ENCODE data around the gene APOD. TPM values are rescaled to one million over a fixed set of nuclear protein-coding genes. Genes with fewer than 3 reads are reported as not detected.
"Not testable (repeated sequence)": the region's sequence is repeated elsewhere in the genome, so short reads cannot be mapped to it uniquely, and the experiment has no call there.

The APOD gene
- total and polyA plus RNA-seq, 4 donors: 4.7 to 85.8 (median 21.3) TPM

DNA sequence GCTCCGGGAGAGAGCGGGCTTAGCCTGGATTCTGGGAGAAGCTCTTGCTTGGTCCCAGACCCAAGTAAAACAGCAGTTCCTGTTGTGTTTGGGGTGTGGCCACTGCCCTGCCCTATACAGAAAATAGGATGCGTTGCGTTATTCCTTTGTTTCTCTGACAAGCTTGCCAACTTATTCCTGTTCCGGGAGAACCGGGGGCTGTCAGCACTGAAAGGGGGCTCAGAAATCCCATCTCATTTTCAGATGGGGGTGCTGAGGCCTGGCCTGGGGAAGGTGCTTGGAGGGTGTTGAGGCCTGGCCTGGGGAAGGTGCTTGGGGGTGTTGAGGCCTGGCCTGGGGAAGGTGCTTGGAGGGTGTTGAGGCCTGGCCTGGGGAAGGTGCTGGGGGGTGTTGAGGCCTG is 38.3 kb upstream of the APOD start:
- ATAC-seq (ENCODE audit: insufficient read depth, low FRiP score); H3K27me3 ChIP-seq (ENCODE audit: control insufficient read depth in 3 of 3, insufficient read depth in 3 of 3, low read length in 2 of 3); H3K9ac ChIP-seq (ENCODE audit: insufficient read depth in 1 of 2, low read length in 2 of 2); H3K4me3 ChIP-seq; DNase-seq; H3K27ac ChIP-seq (ENCODE audit: low read depth in 1 of 2, low read length in 1 of 2); H3K9me3 ChIP-seq (ENCODE audit: control insufficient read depth in 4 of 4, insufficient read depth in 3 of 4, low read length in 3 of 4); H3K36me3 ChIP-seq (ENCODE audit: control insufficient read depth in 4 of 4, insufficient read depth in 4 of 4, low read length in 4 of 4); H3K4me1 ChIP-seq (ENCODE audit: control insufficient read depth in 5 of 5, insufficient read depth in 5 of 5, low read length in 5 of 5): not testable (repeated sequence)
- 80 to 95% methylated on average over 4 to 5 of the region's 6 CpGs for WGBS, 2 donors

DNA sequence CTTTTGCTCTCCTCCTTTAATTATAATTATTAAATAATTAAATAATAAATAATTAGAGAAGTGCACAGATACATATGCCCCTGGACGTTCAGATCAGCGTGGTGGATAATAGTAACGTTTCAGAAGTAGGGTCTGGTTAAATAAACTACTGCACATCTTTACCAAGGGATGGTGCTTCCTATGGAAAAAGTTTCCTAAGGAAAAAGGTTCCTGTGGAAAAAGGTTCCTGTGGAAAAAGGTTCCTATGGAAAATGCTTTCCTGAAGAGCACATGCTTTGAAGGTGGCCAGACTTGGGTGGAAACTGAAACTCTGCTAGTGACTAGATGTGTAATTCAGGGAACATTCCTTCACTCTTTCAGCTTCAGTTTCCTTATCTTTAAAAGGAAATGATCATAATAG is 37.4 kb upstream of the APOD start:
- not testable (repeated sequence) for H3K27me3 ChIP-seq (ENCODE audit: control insufficient read depth in 3 of 3, insufficient read depth in 3 of 3, low read length in 2 of 3); H3K4me1 ChIP-seq (ENCODE audit: control insufficient read depth in 5 of 5, insufficient read depth in 5 of 5, low read length in 5 of 5); H3K9ac ChIP-seq (ENCODE audit: insufficient read depth in 1 of 2, low read length in 2 of 2); ATAC-seq (ENCODE audit: insufficient read depth, low FRiP score); H3K36me3 ChIP-seq (ENCODE audit: control insufficient read depth in 4 of 4, insufficient read depth in 4 of 4, low read length in 4 of 4); DNase-seq; H3K27ac ChIP-seq (ENCODE audit: low read depth in 1 of 2, low read length in 1 of 2); H3K4me3 ChIP-seq; H3K9me3 ChIP-seq (ENCODE audit: control insufficient read depth in 4 of 4, insufficient read depth in 3 of 4, low read length in 3 of 4)
- 85 to 92% methylated on average over 3 of the region's 3 CpGs for WGBS, 2 donors

DNA sequence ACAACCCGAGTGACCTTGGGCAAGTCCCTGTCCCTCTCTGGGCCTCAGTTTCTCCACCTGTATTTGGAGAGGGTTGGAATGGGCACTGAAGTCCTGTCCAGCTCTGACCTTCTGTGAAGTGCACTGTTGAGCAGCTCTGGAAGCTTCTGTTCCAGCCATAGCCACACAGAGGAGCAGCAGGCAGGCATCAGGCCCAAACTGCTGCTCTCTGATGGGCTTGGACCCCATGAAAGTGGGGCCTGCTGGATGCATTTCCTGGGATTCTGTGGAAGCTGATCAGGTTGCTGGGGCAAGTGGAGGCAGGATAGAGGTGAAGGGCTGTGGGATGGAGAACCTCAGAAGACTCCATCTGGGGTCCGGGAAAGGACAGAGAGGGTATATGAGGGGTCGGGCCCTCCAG is 36.7 kb upstream of the APOD start:
- H3K9ac ChIP-seq (ENCODE audit: insufficient read depth in 1 of 2, low read length in 2 of 2); H3K27me3 ChIP-seq (ENCODE audit: control insufficient read depth in 3 of 3, insufficient read depth in 3 of 3, low read length in 2 of 3); H3K27ac ChIP-seq (ENCODE audit: low read depth in 1 of 2, low read length in 1 of 2); DNase-seq; H3K4me1 ChIP-seq (ENCODE audit: control insufficient read depth in 5 of 5, insufficient read depth in 5 of 5, low read length in 5 of 5); H3K4me3 ChIP-seq; H3K36me3 ChIP-seq (ENCODE audit: control insufficient read depth in 4 of 4, insufficient read depth in 4 of 4, low read length in 4 of 4); H3K9me3 ChIP-seq (ENCODE audit: control insufficient read depth in 4 of 4, insufficient read depth in 3 of 4, low read length in 3 of 4); ATAC-seq (ENCODE audit: insufficient read depth, low FRiP score): not testable (repeated sequence)
- WGBS, 2 donors: 93 to 100% methylated on average over 1 to 3 of the region's 3 CpGs

DNA sequence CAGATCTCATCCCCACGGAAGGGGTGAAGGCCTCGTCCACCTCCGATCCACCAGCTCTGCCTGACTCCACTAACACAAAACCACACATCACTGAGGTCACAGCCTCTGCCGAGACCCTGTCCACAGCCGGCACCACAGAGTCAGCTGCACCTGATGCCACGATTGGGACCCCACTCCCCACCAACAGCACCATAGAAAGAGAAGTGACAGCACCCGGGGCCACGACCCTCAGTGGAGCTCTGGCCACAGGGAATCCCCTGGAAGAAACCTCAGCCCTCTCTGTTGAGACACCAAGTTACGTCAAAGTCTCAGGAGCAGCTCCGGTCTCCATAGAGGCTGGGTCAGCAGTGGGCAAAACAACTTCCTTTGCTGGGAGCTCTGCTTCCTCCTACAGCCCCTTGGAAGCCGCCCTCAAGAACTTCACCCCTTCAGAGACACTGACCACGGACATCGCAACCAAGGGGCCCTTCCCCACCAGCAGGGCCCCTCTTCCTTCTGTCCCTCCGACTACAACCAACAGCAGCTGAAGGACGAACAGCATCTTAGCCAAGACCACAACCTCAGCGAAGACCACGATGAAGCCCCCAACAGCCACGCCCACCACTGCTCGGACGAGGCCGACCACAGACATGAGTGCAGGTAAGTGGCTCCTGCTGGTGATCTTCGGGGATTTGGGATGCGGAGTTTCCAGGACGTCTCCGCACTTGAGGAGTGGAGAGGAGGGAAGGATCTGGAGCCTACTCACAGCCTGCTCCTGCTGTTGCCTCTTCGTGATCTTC is 36.0 kb upstream of the APOD start:
- not testable (repeated sequence) for H3K9ac ChIP-seq (ENCODE audit: insufficient read depth in 1 of 2, low read length in 2 of 2); ATAC-seq (ENCODE audit: insufficient read depth, low FRiP score); H3K4me1 ChIP-seq (ENCODE audit: control insufficient read depth in 5 of 5, insufficient read depth in 5 of 5, low read length in 5 of 5); H3K36me3 ChIP-seq (ENCODE audit: control insufficient read depth in 4 of 4, insufficient read depth in 4 of 4, low read length in 4 of 4); H3K9me3 ChIP-seq (ENCODE audit: control insufficient read depth in 4 of 4, insufficient read depth in 3 of 4, low read length in 3 of 4); H3K27me3 ChIP-seq (ENCODE audit: control insufficient read depth in 3 of 3, insufficient read depth in 3 of 3, low read length in 2 of 3); DNase-seq; H3K4me3 ChIP-seq; H3K27ac ChIP-seq (ENCODE audit: low read depth in 1 of 2, low read length in 1 of 2)
- WGBS, 2 donors: 70 to 77% methylated on average over 24 to 26 of the region's 26 CpGs

DNA sequence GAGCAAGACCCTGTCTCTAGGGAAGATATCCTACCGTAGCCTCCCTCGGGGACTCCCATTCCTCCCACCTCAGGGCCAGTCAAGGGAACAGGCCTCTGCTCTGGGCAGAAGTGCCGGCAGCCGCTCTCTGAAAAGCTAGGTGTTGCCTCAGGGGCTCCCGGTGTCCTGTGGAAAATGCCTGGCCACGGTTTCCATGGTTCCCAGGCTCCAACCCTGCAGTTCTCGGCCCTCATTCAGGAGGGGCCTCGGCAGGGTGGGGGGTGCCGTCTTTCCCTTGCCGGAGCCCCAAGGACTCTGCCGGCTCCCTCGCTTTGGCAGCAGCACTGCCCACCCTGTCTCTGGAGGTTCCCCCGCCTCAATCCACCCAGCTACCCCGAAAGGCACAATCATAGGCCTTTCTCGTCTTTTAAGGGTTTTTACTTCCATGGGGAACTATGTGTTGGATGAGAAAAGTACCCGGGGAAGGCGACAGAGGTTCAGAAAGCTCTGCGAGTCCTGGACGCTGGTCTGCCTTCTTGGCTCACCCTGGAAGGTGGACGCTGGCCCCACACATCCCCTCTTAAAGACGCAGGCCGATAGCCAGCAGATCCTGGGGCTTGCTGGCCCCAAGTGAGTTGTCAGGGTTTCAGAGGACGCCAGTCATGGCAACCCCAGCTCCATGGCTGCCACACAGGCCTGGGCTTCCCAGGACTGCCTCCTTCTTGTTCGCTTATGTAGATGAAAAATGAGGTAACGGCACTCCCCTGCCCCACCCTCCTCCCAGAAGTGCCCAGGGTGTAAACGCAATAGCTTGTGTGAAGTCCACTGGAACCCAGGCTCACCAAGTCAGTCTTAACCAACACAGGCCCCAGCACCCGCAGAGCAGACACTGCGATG is 34.3 kb upstream of the APOD start:
- H3K9me3 ChIP-seq (ENCODE audit: control insufficient read depth in 4 of 4, insufficient read depth in 3 of 4, low read length in 3 of 4); H3K4me3 ChIP-seq; H3K27ac ChIP-seq (ENCODE audit: low read depth in 1 of 2, low read length in 1 of 2); H3K27me3 ChIP-seq (ENCODE audit: control insufficient read depth in 3 of 3, insufficient read depth in 3 of 3, low read length in 2 of 3); DNase-seq; H3K4me1 ChIP-seq (ENCODE audit: control insufficient read depth in 5 of 5, insufficient read depth in 5 of 5, low read length in 5 of 5); ATAC-seq (ENCODE audit: insufficient read depth, low FRiP score); H3K36me3 ChIP-seq (ENCODE audit: control insufficient read depth in 4 of 4, insufficient read depth in 4 of 4, low read length in 4 of 4); H3K9ac ChIP-seq (ENCODE audit: insufficient read depth in 1 of 2, low read length in 2 of 2): not testable (repeated sequence)
- 77 to 89% methylated on average over 18 to 23 of the region's 28 CpGs for WGBS, 2 donors

DNA sequence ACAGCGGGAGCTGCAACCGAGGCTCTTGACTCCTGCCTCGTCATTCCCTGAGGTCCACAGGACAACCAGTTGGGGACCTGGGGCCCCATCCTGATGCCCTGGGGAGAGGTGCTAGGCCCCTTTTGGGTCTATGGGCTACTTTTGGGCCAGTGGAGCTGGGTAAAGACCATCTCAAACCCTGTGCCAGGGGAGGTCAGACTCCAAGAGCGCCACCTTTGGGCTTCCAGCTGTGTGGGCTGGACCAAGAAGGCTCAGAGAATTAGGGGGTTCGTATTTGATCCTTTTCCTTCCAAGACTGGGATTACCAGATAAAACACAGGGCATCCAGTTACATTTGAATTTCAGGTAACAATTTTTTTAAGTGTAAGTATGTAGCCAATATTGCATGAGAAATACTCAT is 33.4 kb upstream of the APOD start:
- WGBS, 2 donors: 81 to 86% methylated on average over 5 of the region's 5 CpGs
- not testable (repeated sequence) for H3K36me3 ChIP-seq (ENCODE audit: control insufficient read depth in 4 of 4, insufficient read depth in 4 of 4, low read length in 4 of 4); H3K9me3 ChIP-seq (ENCODE audit: control insufficient read depth in 4 of 4, insufficient read depth in 3 of 4, low read length in 3 of 4); H3K9ac ChIP-seq (ENCODE audit: insufficient read depth in 1 of 2, low read length in 2 of 2); DNase-seq; H3K27ac ChIP-seq (ENCODE audit: low read depth in 1 of 2, low read length in 1 of 2); H3K4me1 ChIP-seq (ENCODE audit: control insufficient read depth in 5 of 5, insufficient read depth in 5 of 5, low read length in 5 of 5); ATAC-seq (ENCODE audit: insufficient read depth, low FRiP score); H3K4me3 ChIP-seq; H3K27me3 ChIP-seq (ENCODE audit: control insufficient read depth in 3 of 3, insufficient read depth in 3 of 3, low read length in 2 of 3)
